Left ventricle myocardium inferior (tissue), 1 donor: ENCODE data around the gene ZNF107. TPM values are rescaled to one million over a fixed set of nuclear protein-coding genes. Genes with fewer than 3 reads are reported as not detected.
"Not testable (repeated sequence)": the region's sequence is repeated elsewhere in the genome, so short reads cannot be mapped to it uniquely, and the experiment has no call there.

Source experiments
- DNase-seq: peaks from one replicate; pipeline ENCODE4 v3.0.0-alpha.2; 2020
- H3K27ac ChIP-seq: fragments of 200-600 bp; replicated peaks from 2 replicates; pipeline ENCODE4 v1.8.0; 2021
- H3K27me3 ChIP-seq: fragments of 200-600 bp; 2 replicates; pipeline ENCODE4 v1.8.0; 2021; ENCODE audit warnings: low read depth
- H3K36me3 ChIP-seq: fragments of 200-600 bp; 2 replicates; pipeline ENCODE4 v1.8.0; 2021
- H3K4me1 ChIP-seq: fragments of 200-600 bp; 2 replicates; pipeline ENCODE4 v1.8.0; 2021
- H3K4me3 ChIP-seq: fragments of 200-600 bp; 2 replicates; pipeline ENCODE4 v1.8.0; 2021; ENCODE audit warnings: mild to moderate bottlenecking, moderate library complexity
- H3K9me3 ChIP-seq: fragments of 200-600 bp; replicated peaks from 2 replicates; pipeline ENCODE4 v1.8.0; 2021
- CTCF ChIP-seq: fragments of 200-600 bp; IDR thresholded peaks from 2 replicates; pipeline ENCODE4 v1.8.0; 2021; ENCODE audit warnings: antibody characterized with exemption, mild to moderate bottlenecking, borderline replicate concordance
- intact Hi-C: fragments of 100-400 bp; cut with micrococcal nuclease; formaldehyde crosslinking; loops from one replicate; pipeline ENCODE4 v1.11.0; 2022
- total RNA-seq: library from RNA; stranded (reverse); fragmentation: NEBNext Ultra II Directional; extraction: Animal tissue kit (Norgen Biotek cat#: 25700); gene quantifications from one replicate; pipeline ENCODE4 v1.2.1, GENCODE V29; 2021
- donor health status: DM: no; HTN: yes; CAD: no; lungs with severe emphysema.

The ZNF107 gene
- total RNA-seq, 1 donor from 2014 or later = 1.4 TPM

- H3K4me1 ChIP-seq = peaks cover 7% of the 10 kb centered on the region
- no peak overlapping the region for H3K27ac ChIP-seq
- intact Hi-C loops = no loop called here
- peaks cover 55% of the 10 kb centered on the region for H3K36me3 ChIP-seq
- H3K4me3 ChIP-seq = no peak overlapping the region
- DNase-seq = no peak
- H3K9me3 ChIP-seq = no peaks in the 10 kb centered on the region
- H3K27me3 ChIP-seq = no peaks in the 10 kb centered on the region
- TF ChIP-seq CTCF = no peak
These were observed 19.8 kb downstream of the ZNF107 start for GRCh38 chr7:64685741-64686140.

GRCh38 chr7:64686493-64687184, 20.7 kb downstream of the ZNF107 start:
- peaks cover 7% of the 10 kb centered on the region for H3K4me1 ChIP-seq
- TF ChIP-seq CTCF = no peak
- DNase-seq = no peak
- peaks cover 55% of the 10 kb centered on the region for H3K36me3 ChIP-seq
- H3K4me3 ChIP-seq = no peak overlapping the region
- intact Hi-C loops = no loop called here
- H3K27me3 ChIP-seq = no peaks in the 10 kb centered on the region
- H3K9me3 ChIP-seq = no peaks in the 10 kb centered on the region
- no peak overlapping the region for H3K27ac ChIP-seq

GRCh38 chr7:64687249-64687648, 21.3 kb downstream of the ZNF107 start:
- Histone ChIP-seq H3K4me1 (peaks cover 7% of the 10 kb centered on the region), H3K27me3 (no peaks in the 10 kb centered on the region), H3K4me3 (no peak overlapping the region), H3K9me3 (no peaks in the 10 kb centered on the region), H3K27ac (no peak overlapping the region), H3K36me3 (peaks cover 55% of the 10 kb centered on the region)
- DNase-seq = no peak
- TF ChIP-seq CTCF = no peak
- intact Hi-C loops = no loop called here

- TF ChIP-seq CTCF = no peak
- Histone ChIP-seq H3K4me1 (peaks cover 7% of the 10 kb centered on the region), H3K27ac (no peak overlapping the region), H3K4me3 (no peak overlapping the region), H3K36me3 (peaks cover 47% of the 10 kb centered on the region), H3K27me3 (no peaks in the 10 kb centered on the region), H3K9me3 (no peaks in the 10 kb centered on the region)
- DNase-seq = no peak
- intact Hi-C loops = no loop called here
These were observed 23.1 kb downstream of the ZNF107 start for GRCh38 chr7:64688988-64689387.

GRCh38 chr7:64691831-64692230, 25.9 kb downstream of the ZNF107 start:
- Histone ChIP-seq H3K4me1 (peaks cover 7% of the 10 kb centered on the region), H3K4me3 (no peak overlapping the region), H3K9me3 (no peaks in the 10 kb centered on the region), H3K27ac (no peak overlapping the region), H3K27me3 (no peaks in the 10 kb centered on the region), H3K36me3 (peaks cover 41% of the 10 kb centered on the region)
- TF ChIP-seq CTCF = no peak
- intact Hi-C loops = no loop called here
- no peak for DNase-seq

- peaks cover 75% of the 10 kb centered on the region for H3K36me3 ChIP-seq
- peaks cover 54% of the 10 kb centered on the region for H3K9me3 ChIP-seq
- H3K27me3 ChIP-seq, DNase-seq, intact Hi-C loops, H3K27ac ChIP-seq, H3K4me3 ChIP-seq, H3K4me1 ChIP-seq: not testable (repeated sequence)
These were observed 31.9 kb downstream of the ZNF107 start for GRCh38 chr7:64697863-64698262.
